HG03097 (cell line): ENCODE results near the gene CCDC91.

Source experiments
- ATAC-seq: cut with Tn5 transposase; IDR thresholded peaks from one replicate; pipeline ENCODE4 v1.9.1; 2021; ENCODE audit not compliant: unreplicated experiment, low FRiP score

The CCDC91 gene

DNA sequence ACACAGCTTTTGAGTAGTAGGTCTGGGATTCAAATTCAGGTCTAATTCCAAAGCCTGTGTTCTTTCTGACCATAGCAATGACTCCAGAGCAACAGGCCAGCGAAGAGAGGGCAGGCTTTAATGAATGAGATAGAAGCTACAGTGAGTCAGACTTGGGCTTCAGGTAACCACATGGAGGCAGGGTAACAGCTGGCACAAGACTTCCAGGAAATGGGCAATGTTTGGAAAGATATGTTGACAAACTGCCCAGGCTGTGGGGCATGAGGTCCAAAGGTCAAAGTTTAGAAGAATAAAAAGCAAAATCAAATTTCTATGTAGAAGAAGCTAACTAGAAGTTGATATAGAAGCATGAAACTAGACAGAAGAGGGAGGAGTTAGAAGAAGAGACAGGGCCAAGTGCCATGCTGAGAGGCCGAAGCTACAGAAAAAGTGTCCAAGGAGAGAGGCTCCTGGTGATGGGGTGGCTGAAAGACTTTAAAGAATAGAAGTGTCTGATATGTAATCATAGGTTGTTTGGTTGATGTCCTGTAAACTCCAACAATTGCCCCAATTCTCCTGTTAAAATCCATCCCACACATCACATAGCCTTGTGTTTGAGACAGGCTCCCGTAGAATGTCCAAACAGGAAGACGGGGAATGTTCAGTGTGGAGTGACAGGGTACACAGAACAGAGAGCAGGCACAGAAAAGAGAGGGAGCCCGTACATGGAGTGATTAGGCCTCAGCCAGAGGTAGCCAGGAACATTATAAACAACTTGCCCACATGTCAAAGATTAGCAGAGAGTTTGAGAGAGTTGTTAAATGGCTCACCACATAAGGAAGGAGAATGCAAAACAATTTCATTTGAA, 384.7 kb downstream of the CCDC91 start:
- ATAC-seq, result no peak

GRCh38 chr12:28575593-28576205, 385.4 kb downstream of the CCDC91 start:
- ATAC-seq, result no peak

DNA sequence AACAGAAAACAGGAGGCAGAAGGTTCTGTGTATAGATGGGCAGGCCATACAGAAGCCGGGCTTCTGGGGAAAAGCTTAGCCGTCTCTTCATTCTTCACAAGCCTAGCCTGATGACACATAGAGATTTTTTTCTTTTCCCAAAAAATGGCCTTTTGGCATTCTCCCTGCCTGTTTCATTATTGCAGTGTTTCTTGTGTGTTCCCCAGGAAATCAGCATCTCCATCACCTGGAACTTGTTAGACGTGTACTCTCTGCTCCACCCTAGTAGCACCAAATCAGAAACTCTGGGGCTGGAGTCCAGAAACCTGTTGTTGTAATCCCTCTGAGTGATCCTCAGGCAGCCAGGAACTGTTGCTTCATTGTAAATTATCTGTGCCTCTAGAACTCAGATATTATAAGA, 388.1 kb downstream of the CCDC91 start:
- ATAC-seq, result no peak

GRCh38 chr12:28578833-28579252, 388.6 kb downstream of the CCDC91 start:
- ATAC-seq, result no peak

DNA sequence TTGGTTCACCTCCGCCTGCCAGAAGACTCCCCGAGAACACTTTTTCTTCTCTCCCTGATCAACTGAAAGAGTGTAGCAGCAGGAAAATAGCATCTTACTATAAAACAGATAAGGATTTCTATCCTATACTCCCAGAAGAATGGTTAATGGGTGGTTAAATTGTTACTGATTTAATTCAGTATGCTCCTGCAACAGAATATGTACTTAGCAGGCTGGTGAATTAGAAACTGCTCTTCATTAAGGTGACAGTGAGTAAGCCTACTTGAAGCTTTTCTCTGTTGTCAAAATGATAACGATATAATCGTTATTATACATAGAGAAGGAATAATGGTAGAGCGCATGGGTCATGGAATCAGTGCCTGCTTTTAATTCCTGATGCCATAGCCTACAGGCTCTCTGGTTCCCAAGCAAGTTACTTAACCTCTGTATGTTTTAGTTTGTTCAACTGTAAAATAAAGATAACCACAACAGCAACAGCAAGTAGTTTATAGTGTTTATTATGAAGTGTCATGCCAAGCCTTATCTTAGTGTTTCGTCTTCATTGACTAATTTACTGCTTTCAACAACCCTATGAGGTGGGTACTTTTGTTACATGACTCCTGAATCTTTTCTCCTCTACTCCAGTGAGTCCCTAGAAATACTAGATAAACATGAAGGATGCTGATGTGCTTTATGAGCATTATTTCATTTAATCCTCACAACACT, 392.6 kb downstream of the CCDC91 start:
- ATAC-seq, result no peak

GRCh38 chr12:28583701-28584261, 393.5 kb downstream of the CCDC91 start:
- no peak for ATAC-seq

DNA sequence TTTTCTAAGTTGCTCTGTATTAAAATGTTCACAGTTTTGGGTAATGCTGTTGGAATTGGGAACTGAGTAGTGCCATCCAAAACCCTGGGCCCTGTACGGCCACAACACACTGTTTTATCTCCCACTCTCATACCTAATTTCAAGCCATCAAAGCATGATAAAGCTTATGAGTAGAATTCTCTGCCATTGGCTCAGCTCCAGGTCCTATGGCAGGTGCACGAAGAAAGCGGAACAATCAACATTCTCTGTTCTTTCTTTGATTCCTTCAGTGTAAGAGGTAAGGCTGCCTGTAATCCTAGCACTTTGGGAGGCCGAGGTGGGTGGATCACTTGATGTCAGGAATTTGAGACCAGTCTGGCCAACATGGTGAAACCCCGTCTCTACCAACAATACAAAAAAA, 394.9 kb downstream of the CCDC91 start:
- ATAC-seq, result no peak

DNA sequence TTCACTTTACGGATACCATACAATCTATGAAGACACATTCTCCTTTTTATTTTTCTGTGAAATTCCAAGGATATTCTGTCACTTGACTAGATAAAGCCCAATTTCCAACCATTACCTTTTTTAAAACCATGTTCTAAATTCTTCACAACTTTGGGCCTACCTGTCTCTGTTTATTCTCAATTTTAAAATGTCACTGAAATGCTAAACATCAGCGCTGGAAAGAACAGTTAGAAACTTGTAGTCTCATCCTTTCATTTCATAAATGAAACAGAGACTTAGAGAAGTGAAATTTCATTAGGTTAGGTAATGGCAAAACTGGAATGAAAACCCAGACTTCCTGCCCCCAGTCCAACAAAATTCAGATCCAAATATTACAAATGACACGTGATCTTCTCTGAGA, 396.2 kb downstream of the CCDC91 start:
- no peak for ATAC-seq

DNA sequence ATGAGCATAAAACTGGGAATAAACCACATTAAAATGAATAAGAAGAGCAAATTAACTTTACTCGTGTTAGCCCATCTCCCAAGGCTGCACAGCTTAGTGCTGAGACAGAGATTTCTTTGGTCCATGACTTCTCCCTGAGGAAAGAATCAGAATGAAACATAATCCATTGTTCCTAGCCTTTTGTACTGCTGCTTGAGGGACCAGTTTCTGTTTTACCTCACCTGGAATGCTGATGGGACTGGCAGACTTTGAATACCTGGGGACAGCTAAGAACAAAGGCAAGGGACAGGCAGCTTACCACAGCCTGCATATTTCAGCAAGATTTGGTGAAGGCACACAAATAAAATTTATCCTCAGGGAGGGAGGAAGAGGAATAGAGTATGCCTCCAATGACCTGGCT, 401.6 kb downstream of the CCDC91 start:
- ATAC-seq, result no peak
